Heart left ventricle (tissue), 16 donors: ENCODE measurements around the gene CUL3. TPM values are rescaled to one million over a fixed set of nuclear protein-coding genes. Genes with fewer than 3 reads are reported as not detected.
A peak's percentile ranks its signal among the peaks of the same experiment; 100 is the strongest.

Experiments used
- ATAC-seq, 4 donors: fragments of 200-7000 bp; cut with Tn5 transposase; one replicate each; pipeline ENCODE4 v1.9.1; 2020 to 2022; ENCODE audit warnings: moderate library complexity in 4 of 4, mild to moderate bottlenecking in 3 of 4, moderate number of reproducible peaks in 1 of 4
- DNase-seq, 5 donors: peaks; one replicate each; pipeline ENCODE4 v3.0.0-alpha.2; 2020
- H3K27ac ChIP-seq, 12 donors: fragments of 200-600 bp; sonication (generic) in 4 of 12; one replicate each; pipeline versions ENCODE4 v1.5.0 to v1.8.0; 2016 to 2022; ENCODE audit warnings: mild to moderate bottlenecking in 2 of 12
- H3K27me3 ChIP-seq, 9 donors: fragments of 200-600 bp; sonication (generic) in 2 of 9; one replicate each; pipeline versions ENCODE4 v1.5.1 to v1.8.0; 2016 to 2022; ENCODE audit warnings: mild to moderate bottlenecking in 3 of 9
- H3K36me3 ChIP-seq, 9 donors: fragments of 200-600 bp; sonication (generic) in 2 of 9; one replicate each; pipeline versions ENCODE4 v1.5.0 to v1.8.0; 2018 to 2022; ENCODE audit warnings: mild to moderate bottlenecking in 2 of 9
- H3K4me1 ChIP-seq, 12 donors: fragments of 200-600 bp; sonication (generic) in 4 of 12; one replicate each; pipeline versions ENCODE4 v1.5.0 to v1.8.0; 2016 to 2022; ENCODE audit warnings: mild to moderate bottlenecking in 3 of 12
- H3K4me3 ChIP-seq, 12 donors: fragments of 200-600 bp; sonication (generic) in 4 of 12; one replicate each; pipeline versions ENCODE4 v1.5.0 to v1.8.0; 2017 to 2022; ENCODE audit warnings: mild to moderate bottlenecking in 9 of 12, moderate library complexity in 4 of 12
- H3K9me3 ChIP-seq, 12 donors: fragments of 200-600 bp; sonication (generic) in 4 of 12; one replicate each; pipeline versions ENCODE4 v1.5.0 to v1.8.0; 2016 to 2022; ENCODE audit warnings: mild to moderate bottlenecking in 1 of 12
- CTCF ChIP-seq, 12 donors: fragments of 200-600 bp; sonication (generic) in 4 of 12; IDR thresholded peaks; one replicate each; pipeline versions ENCODE4 v1.5.0 to v1.8.0; 2018 to 2022; ENCODE audit warnings: antibody characterized with exemption in 12 of 12, mild to moderate bottlenecking in 5 of 12
- POLR2A ChIP-seq, 2 donors: fragments of 450-650 bp; IDR thresholded peaks; one replicate each; pipeline ENCODE4 v1.6.1; 2017; ENCODE audit warnings: antibody characterized with exemption in 2 of 2, mild to moderate bottlenecking in 2 of 2, moderate library complexity in 2 of 2
- WGBS, 4 donors: extraction: QIAGEN DNeasy Blood & Tissue Kit in 2 of 4; methylation state at CpG; one replicate each; pipeline versions ENCODE4 v1.1.5 to v1.1.7; 2013 to 2018; 5-methylcytosine and 5-hydroxymethylcytosine counted together
- intact Hi-C, 10 donors: fragments of 100-400 bp; cut with DNase I; formaldehyde crosslinking; loops; one replicate each; pipeline versions ENCODE4 v1.11.1 to v1.14.2; 2022
- polyA plus RNA-seq, 2 donors: library from polyadenylated mRNA; stranded (reverse); fragments of 200-250 nt; gene quantifications; one replicate each; pipeline ENCODE4 v1.2.3, GENCODE V29; 2013
- total RNA-seq, 9 donors: library from RNA; depleted of rRNA in 2 of 9; stranded (reverse); fragments of >200 nt in 2 of 9; fragmentation: NEBNext Ultra II Directional in 3 of 9; extraction: Animal tissue kit (Norgen Biotek cat#: 25700) in 3 of 9; gene quantifications; one replicate each; pipeline versions ENCODE4 v1.1.0 to v1.2.4, GENCODE V29; 2016 to 2023
- donor health status: ischemic (EF 13 %, LVEDD 7.1; RV severe dilation, severe dysfunction).
- donor health status: healthy with polysubstance abuse.
- donor health status: DM: no; HTN: yes; CAD: no.
- donor health status: DM: no; HTN: no; CAD: no.
- donor health status: ischemic (EF 25% LVEDD 6.9; RV normal size, moderate dysfunction).
- donor health status: ischemic (EF 25% LVEDD 5.7; RV mildly dilated, moderate dysfunction).
- donor health status: healthy.
- donor health status: DM: yes; HTN: yes; CAD: no.
- donor health status: ischemic (EF 35%, LVEDD 5.7; RV mildly dilated, moderate dysfunction).
- donor health status: nonischemic (EF 11% LVEDD 7.7; RV severe dilation, severe dysfunction).
- donor health status: DM: yes; HTN: yes; CAD: no.
- donor health status: PGD.
- donor health status: ischemic (EF 29% LVEDD 5.4; RV normal size, mild dysfunction).
- donor health status: nonischemic (EF 23%, LVEDD 6.1; RV moderate dilation, normal function).

Gene CUL3
- total and polyA plus RNA-seq, 11 donors = 54.6 to 87.0 (median 72.4) TPM

GRCh38 chr2:224457408-224458096, 127.6 kb downstream of the CUL3 start:
- WGBS, 4 donors = 83 to 92% (median 90%) methylated on average over 10 of the region's 10 CpGs
- ATAC-seq = no peak

GRCh38 chr2:224453892-224454291, 131.3 kb downstream of the CUL3 start:
- no peak overlapping the region for H3K27ac ChIP-seq
- DNase-seq (no peak), ATAC-seq (no peak)
- H3K9me3 ChIP-seq = peaks cover 0 to 6% (median 2%) of the 10 kb centered on the region in 12 donors
- H3K4me3 ChIP-seq = no peak overlapping the region
- 89 to 96% (median 94%) methylated on average over 3 of the region's 3 CpGs for WGBS, 4 donors
- no peak for TF ChIP-seq POLR2A (IDR thresholded peaks at IDR 0.05)
- no peak for TF ChIP-seq CTCF (IDR thresholded peaks at IDR 0.05)
- no peaks in the 10 kb centered on the region for H3K4me1 ChIP-seq
- peaks cover 0 to 2% (median 0%) of the 10 kb centered on the region in 9 donors for H3K27me3 ChIP-seq
- intact Hi-C loops = loop anchor here in 4 of 10 donors (10.0 kb wide), 2 partner anchors 191 to 201 kb away; no protein-coding TSS in a partner anchor
- H3K36me3 ChIP-seq = no peaks in the 10 kb centered on the region

More at GRCh38 chr2:224457408-224458096, 127.6 kb downstream of the CUL3 start:
- TF ChIP-seq POLR2A (IDR thresholded peaks at IDR 0.05) (no peak), CTCF (IDR thresholded peaks at IDR 0.05) (no peak)
- DNase-seq = no peak
- Histone ChIP-seq H3K4me3 (no peak overlapping the region), H3K4me1 (no peaks in the 10 kb centered on the region), H3K27ac (no peak overlapping the region), H3K36me3 (no peaks in the 10 kb centered on the region), H3K27me3 (peaks cover 0 to 5% (median 0%) of the 10 kb centered on the region in 9 donors), H3K9me3 (peaks cover 0 to 6% (median 2%) of the 10 kb centered on the region in 12 donors)
- intact Hi-C loops = loop anchor here in 4 of 10 donors (10.0 kb wide), 2 partner anchors 187 to 197 kb away; no protein-coding TSS in a partner anchor

GRCh38 chr2:224449212-224450147, 135.7 kb downstream of the CUL3 start:
- no peaks in the 10 kb centered on the region for H3K4me1 ChIP-seq
- no peaks in the 10 kb centered on the region for H3K27me3 ChIP-seq
- TF ChIP-seq CTCF (IDR thresholded peaks at IDR 0.05) = peak; percentile 34 to 69 (median 54)
- no peak for TF ChIP-seq POLR2A (IDR thresholded peaks at IDR 0.05)
- no peak overlapping the region for H3K27ac ChIP-seq
- DNase-seq = no peak
- WGBS, 4 donors = 51 to 59% (median 54%) methylated on average over 4 of the region's 4 CpGs
- H3K36me3 ChIP-seq = no peaks in the 10 kb centered on the region
- H3K4me3 ChIP-seq = no peak overlapping the region
- no peak for ATAC-seq
- intact Hi-C loops = loop anchor here (1.0 to 10.0 kb wide), 7 partner anchors 87 to 205 kb away; no protein-coding TSS in a partner anchor
- peaks cover 0 to 6% (median 2%) of the 10 kb centered on the region in 12 donors for H3K9me3 ChIP-seq
